NCI-H446 (cell line): ENCODE measurements around the gene CAMTA1.

Source experiments
- DNase-seq, 2 experiments: peaks; one replicate each; lab custom pipeline; 2025; lab: John Stamatoyannopoulos, UW

Gene CAMTA1, protein sequence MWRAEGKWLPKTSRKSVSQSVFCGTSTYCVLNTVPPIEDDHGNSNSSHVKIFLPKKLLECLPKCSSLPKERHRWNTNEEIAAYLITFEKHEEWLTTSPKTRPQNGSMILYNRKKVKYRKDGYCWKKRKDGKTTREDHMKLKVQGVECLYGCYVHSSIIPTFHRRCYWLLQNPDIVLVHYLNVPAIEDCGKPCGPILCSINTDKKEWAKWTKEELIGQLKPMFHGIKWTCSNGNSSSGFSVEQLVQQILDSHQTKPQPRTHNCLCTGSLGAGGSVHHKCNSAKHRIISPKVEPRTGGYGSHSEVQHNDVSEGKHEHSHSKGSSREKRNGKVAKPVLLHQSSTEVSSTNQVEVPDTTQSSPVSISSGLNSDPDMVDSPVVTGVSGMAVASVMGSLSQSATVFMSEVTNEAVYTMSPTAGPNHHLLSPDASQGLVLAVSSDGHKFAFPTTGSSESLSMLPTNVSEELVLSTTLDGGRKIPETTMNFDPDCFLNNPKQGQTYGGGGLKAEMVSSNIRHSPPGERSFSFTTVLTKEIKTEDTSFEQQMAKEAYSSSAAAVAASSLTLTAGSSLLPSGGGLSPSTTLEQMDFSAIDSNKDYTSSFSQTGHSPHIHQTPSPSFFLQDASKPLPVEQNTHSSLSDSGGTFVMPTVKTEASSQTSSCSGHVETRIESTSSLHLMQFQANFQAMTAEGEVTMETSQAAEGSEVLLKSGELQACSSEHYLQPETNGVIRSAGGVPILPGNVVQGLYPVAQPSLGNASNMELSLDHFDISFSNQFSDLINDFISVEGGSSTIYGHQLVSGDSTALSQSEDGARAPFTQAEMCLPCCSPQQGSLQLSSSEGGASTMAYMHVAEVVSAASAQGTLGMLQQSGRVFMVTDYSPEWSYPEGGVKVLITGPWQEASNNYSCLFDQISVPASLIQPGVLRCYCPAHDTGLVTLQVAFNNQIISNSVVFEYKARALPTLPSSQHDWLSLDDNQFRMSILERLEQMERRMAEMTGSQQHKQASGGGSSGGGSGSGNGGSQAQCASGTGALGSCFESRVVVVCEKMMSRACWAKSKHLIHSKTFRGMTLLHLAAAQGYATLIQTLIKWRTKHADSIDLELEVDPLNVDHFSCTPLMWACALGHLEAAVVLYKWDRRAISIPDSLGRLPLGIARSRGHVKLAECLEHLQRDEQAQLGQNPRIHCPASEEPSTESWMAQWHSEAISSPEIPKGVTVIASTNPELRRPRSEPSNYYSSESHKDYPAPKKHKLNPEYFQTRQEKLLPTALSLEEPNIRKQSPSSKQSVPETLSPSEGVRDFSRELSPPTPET (N-terminal part only)

GRCh38 chr1:6785318-6785727 is at the start of gene CAMTA1:
Gene CAMTA1 (plus strand): TSS chr1:6785454. CDS start chr1:6785531, 77 bp downstream.
- no peak for DNase-seq

DNA sequence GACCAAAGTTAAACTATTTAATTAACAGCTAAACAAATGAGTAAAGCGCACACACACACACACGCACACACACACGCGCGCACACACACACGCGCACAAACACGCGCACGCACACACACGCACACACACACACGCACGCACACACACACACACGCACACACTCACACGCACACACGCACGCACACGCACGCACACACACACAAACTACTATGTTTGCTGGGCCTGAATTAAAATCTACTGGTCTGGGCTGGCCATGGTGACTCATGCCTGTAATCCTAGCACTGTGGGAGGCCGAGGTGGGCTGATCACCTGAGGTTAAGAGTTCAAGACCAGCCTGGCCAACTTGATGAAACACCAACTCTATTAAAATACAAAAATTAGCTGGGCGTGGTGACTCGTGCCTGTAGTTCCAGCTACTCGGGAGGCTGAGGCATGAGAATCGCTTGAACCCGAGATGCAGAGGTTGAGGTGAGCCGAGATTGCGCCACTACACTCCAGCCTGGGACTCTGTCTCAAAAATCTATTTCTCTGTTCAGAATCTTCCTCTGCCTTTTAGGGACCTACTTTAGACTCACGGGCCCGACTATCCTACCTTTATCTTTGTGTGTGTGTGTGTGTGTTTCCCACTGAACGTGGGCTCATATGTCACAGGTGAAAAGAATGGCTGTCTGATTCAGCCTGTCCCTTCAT is 46.1 kb upstream of the CAMTA1 start:
- DNase-seq, result no peak

DNA sequence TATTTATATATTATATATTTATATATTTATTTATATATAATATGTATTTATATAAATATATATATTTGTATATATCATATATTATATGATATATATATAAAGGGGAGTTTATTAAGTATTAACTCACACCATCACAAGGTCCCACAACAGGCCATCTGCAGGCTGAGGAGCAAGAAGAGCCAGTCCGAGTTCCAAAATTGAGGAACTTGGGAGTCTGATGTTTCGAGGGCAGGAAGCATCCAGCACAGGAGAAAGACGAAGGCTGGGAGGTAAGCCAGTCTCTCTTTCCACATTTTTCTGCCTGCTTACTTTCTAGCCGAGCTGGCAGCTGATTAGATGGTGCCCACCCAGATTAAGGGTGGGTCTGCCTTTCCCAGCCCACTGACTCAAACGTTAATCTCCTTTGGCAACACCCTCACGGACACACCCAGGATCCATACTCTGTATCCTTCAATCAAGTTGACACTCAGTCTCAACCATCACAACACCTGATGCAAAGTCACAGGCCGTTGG is 42.5 kb upstream of the CAMTA1 start:
- DNase-seq, result peak in 1 of 2 experiments; percentile 33

- DNase-seq, result peak; percentile 16 to 43
Measured at GRCh38 chr1:6743189-6744101, 41.8 kb upstream of the CAMTA1 start.

- DNase-seq, result no peak
Measured at GRCh38 chr1:6745073-6745472, 40.2 kb upstream of the CAMTA1 start.

- DNase-seq, result no peak
Measured at GRCh38 chr1:6747674-6748073, 37.6 kb upstream of the CAMTA1 start.

DNA sequence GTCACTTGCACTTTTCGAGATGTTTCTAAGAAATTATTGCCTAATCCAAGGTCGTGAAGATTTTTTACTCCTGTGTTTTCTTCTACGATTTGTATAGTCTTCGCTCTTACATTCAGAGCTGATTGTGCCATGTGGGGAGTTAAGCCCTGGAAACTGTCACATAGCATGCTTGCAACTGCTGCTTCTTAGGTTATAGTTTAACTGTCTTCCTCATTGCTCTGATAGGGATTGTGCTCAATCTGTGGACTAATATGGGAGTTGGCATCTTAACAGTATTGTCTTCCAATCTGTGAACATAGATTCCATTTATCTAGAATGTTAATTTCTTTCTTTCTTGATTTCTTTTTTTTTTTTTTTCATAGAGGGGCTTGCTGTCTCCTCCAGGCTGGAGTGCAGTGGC is 34.8 kb upstream of the CAMTA1 start:
- no peak for DNase-seq

GRCh38 chr1:6753320-6754140 is 31.7 kb upstream of the CAMTA1 start:
- DNase-seq, result no peak

GRCh38 chr1:6756457-6756856 is 28.8 kb upstream of the CAMTA1 start:
- no peak for DNase-seq

GRCh38 chr1:6757719-6758435 is 27.4 kb upstream of the CAMTA1 start:
- DNase-seq, result no peak

- no peak for DNase-seq
Measured at GRCh38 chr1:6761196-6761737, 24.0 kb upstream of the CAMTA1 start.

DNA sequence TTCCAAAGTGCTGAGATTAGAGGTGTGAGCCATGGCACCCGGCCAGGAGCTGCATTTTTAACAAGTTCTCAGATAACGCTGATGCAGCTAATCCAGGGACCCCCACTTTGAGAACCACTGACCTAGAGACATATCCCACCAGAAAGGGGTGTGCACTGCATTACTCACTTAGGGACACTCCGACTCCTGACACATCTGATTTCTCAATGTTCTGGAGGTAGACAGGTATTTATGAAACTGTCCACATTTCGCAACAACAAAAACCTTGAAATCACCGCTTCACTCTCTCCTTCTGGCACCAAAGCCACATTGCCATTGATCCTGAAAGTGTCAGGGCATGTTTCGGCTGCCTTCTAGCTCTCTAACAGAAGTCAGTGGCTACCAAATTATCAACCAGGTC is 23.2 kb upstream of the CAMTA1 start:
- DNase-seq, result no peak

DNA sequence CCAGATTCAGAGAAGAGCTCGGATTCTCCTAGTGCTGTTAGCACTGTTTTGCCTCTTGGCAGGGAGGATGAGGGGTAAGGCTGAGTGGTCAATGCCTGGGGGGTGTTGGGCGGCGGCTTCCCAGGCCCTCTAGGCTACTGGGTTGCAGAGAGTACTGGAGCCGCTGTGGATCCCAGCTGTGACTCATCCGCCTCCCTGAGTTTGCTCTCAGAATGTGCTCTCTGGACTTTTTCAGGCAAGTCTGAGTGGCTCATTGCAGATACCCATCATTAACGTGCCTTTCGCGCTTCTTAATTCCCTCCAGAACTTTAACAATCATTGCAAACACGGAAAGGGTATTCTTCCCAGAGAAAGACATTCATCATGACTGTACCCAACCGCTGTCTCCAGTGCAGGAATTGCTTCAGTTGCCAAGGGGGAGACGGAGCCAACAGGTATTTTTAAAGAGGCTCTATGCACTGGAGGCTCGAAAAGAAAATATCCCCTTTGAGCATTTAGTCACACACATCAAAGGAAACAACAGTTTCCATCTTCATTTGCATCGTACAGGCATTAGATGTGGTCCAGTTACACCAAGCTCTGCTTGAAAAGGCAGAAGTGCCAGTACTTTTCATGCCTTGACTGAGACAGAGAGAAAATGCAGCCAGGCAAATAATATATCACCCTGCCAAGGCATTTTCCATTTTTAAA is 14.4 kb upstream of the CAMTA1 start:
- DNase-seq, result no peak

DNA sequence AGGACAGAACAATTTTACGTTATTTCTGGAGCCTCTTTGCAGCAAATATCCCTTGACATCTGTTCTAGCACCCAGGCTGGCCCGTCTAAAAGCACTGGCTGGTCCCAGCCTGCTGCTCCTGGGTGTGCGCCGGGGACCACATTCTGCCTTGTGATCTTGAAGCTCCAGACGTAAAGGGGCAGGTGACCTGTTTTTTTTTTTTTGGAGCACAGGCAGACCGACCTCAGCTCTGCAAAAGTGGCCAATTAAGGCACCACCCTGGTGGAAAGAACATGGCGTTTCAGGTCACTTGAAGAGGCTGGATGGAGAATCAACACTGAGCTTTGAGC is 13.8 kb upstream of the CAMTA1 start:
- DNase-seq, result no peak

DNA sequence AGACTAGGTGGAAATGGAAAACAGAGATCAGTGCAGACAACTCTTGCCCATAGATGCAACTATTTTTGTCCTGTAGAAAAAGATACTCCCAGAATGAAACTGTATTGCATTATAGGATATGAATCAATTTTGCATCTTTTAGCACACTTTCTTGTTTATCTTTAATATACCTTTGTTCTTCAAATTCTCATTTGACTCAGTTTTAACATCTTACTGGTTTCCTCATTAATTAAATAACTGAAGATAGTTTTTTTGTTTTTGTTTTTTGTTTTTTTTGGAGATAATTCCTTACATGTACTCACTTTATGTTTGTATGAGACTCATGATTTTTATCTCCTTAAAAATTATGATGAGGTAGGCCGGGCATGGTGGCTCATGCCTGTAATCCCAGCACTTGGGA is 10.9 kb upstream of the CAMTA1 start:
- DNase-seq, result no peak

DNA sequence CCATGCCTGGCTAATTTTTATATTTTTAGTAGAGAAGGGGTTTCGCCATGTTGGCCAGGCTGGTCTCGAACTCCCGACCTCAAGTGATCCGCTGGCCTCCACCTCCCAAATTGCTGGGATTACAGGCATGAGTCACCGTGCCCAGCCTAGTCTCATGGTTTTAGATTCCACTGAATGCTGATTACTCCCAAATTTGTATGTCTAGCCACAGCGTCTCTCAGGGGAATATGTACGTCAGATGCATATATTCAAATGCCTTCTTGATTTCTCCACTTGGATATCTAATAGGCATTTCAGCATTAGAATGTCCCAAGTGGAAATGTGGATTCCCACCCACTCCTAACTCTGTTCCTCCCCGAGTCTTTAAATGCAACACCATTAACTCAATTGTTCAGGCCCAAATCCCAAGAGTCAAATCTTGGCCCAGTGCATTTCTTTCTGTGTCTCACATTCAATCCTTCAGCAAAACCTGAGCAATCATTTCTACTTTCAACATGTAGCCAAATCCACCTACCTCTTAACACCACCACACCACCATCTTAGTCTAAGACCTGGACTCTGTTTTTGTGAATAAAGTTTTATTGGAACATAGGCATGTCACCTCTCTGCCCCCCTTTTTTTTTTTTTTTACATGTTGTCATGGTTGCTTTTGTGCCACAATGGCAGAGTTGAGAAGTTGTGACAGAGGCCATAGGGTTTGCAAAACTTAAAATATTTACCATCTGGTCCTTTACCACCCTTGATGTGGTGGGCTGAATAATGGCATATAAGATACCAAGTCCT is 9.8 kb upstream of the CAMTA1 start:
- DNase-seq, result no peak

GRCh38 chr1:6776389-6776788 is 8.9 kb upstream of the CAMTA1 start:
- DNase-seq, result no peak
